PC-3 (cell line): ENCODE data around the gene FAM107B. TPM values are rescaled to one million over a fixed set of nuclear protein-coding genes. Genes with fewer than 3 reads are reported as not detected.

Source experiments
- ATAC-seq: fragments of 200-7000 bp; cut with Tn5 transposase; 2 replicates; pipeline ENCODE4 v1.9.1; 2020; ENCODE audit warnings: mild to moderate bottlenecking, moderate library complexity
- BruUV-seq: library from RNA; stranded (reverse); fragments of 400-500 nt; replicated peaks from 2 replicates; lab custom pipeline; 2021; lab: Mats Ljungman, UMichigan
- CTCF ChIA-PET: fragments of 300-600 bp; sonication (Branson Sonifier 250); formaldehyde crosslinking; loops from one replicate; lab custom pipeline; 2022; ENCODE audit warnings: antibody characterized with exemption; lab: Charles Lee
- POLR2A ChIA-PET: fragments of 300-600 bp; sonication (Branson Sonifier 250); formaldehyde crosslinking; loops from one replicate; lab custom pipeline; 2022; ENCODE audit warnings: antibody characterized with exemption; ENCODE audit not compliant: unreplicated experiment; lab: Charles Lee
- DNase-seq: peaks from one replicate; pipeline ENCODE4 v3.0.0-alpha.2; 2015
- H2AFZ ChIP-seq: fragments of 300-600 bp; sonication (generic); 2 replicates; pipeline ENCODE4 v1.6.0; 2016; ENCODE audit warnings: antibody characterized with exemption, low read length
- H3F3A ChIP-seq: fragments of 300-600 bp; sonication (generic); one replicate; pipeline ENCODE4 v1.6.0; 2017; ENCODE audit warnings: antibody characterized with exemption, low read length, control low read depth, mild to moderate bottlenecking; ENCODE audit not compliant: unreplicated experiment
- H3K27ac ChIP-seq: fragments of 300-600 bp; sonication (generic); 2 replicates; pipeline ENCODE4 v1.5.1; 2016; ENCODE audit warnings: mild to moderate bottlenecking, low read length
- H3K27me3 ChIP-seq: fragments of 300-600 bp; sonication (generic); 2 replicates; pipeline ENCODE4 v1.6.1; 2016; ENCODE audit warnings: low read length, mixed read lengths
- H3K36me3 ChIP-seq: fragments of 300-600 bp; sonication (generic); 2 replicates; pipeline ENCODE4 v1.6.1; 2016; ENCODE audit warnings: low read depth, mixed run types, low read length, mixed read lengths
- H3K4me1 ChIP-seq: fragments of 300-600 bp; sonication (generic); 2 replicates; pipeline ENCODE4 v1.5.1; 2016; ENCODE audit warnings: low read length; ENCODE audit not compliant: insufficient read depth
- H3K4me2 ChIP-seq: fragments of 300-600 bp; sonication (generic); 2 replicates; pipeline ENCODE4 v1.6.0; 2016; ENCODE audit warnings: low read length
- H3K4me3 ChIP-seq: fragments of 300-600 bp; sonication (generic); 2 replicates; pipeline ENCODE4 v1.5.1; 2016; ENCODE audit warnings: mild to moderate bottlenecking, low read length, mixed read lengths
- H3K79me2 ChIP-seq: fragments of 300-600 bp; sonication (generic); 2 replicates; pipeline ENCODE4 v1.6.1; 2017; ENCODE audit warnings: low read length, mixed read lengths
- H3K9ac ChIP-seq: fragments of 300-600 bp; sonication (generic); 2 replicates; pipeline ENCODE4 v1.6.0; 2016; ENCODE audit warnings: mild to moderate bottlenecking, low read length
- H3K9me2 ChIP-seq: fragments of 300-600 bp; sonication (generic); replicated peaks from 2 replicates; pipeline ENCODE4 v1.6.1; 2016; ENCODE audit warnings: mixed run types, low read length, mixed read lengths
- H3K9me3 ChIP-seq: fragments of 300-600 bp; sonication (generic); 2 replicates; pipeline ENCODE4 v1.6.1; 2016; ENCODE audit warnings: low read length, mixed read lengths
- H4K20me1 ChIP-seq: fragments of 300-600 bp; sonication (generic); 2 replicates; pipeline ENCODE4 v1.6.1; 2016; ENCODE audit warnings: low read length, mixed read lengths
- CTCF ChIP-seq: fragments of 300-600 bp; sonication (generic); conservative IDR thresholded peaks from 2 replicates; pipeline ENCODE4 v1.5.1; 2017; ENCODE audit warnings: antibody characterized with exemption, low read depth, mild to moderate bottlenecking, low read length
- EZH2 ChIP-seq: fragments of 300-600 bp; sonication (generic); IDR thresholded peaks from one replicate; pipeline ENCODE4 v1.6.1; 2017; ENCODE audit warnings: antibody characterized with exemption, mild to moderate bottlenecking, low read length; ENCODE audit not compliant: unreplicated experiment
- EZH2phosphoT487 ChIP-seq: fragments of 300-600 bp; sonication (generic); IDR thresholded peaks from 2 replicates; pipeline ENCODE4 v1.6.1; 2018; ENCODE audit warnings: mild to moderate bottlenecking, antibody characterized with exemption, low read length, borderline replicate concordance
- intact Hi-C: fragments of 100-400 bp; cut with micrococcal nuclease; formaldehyde crosslinking; loops from 2 replicates; pipeline ENCODE4 v1.9.0; 2023
- total RNA-seq: library from RNA; depleted of rRNA; stranded (reverse); fragments of >200 nt; gene quantifications from 2 replicates; pipeline ENCODE4 v1.2.3, GENCODE V29; 2014

Gene FAM107B
- total RNA-seq, 1 experiment from 2014 or later: 36.6 TPM

GRCh38 chr10:14613588-14613920, 161.1 kb downstream of the FAM107B start:
- no peaks in the 10 kb centered on the region for H3K27me3 ChIP-seq
- H3K79me2 ChIP-seq: no peaks in the 10 kb centered on the region
- H3K9me3 ChIP-seq: no peaks in the 10 kb centered on the region
- H2AFZ ChIP-seq: no peak overlapping the region
- peaks cover 6% of the 10 kb centered on the region; the same call in 1 of the 2 replicates for H3K4me1 ChIP-seq
- H3K36me3 ChIP-seq: no peaks in the 10 kb centered on the region
- no peaks in the 10 kb centered on the region for H3F3A ChIP-seq
- no peaks in the 10 kb centered on the region for H4K20me1 ChIP-seq
- DNase-seq (no peak), ATAC-seq (no peak)
- H3K4me2 ChIP-seq: no peak overlapping the region
- no TSS peak for BruUV-seq
- no peak for TF ChIP-seq CTCF
- no peak for TF ChIP-seq EZH2
- TF ChIP-seq EZH2phosphoT487: no peak
- no peak overlapping the region for H3K9ac ChIP-seq
- H3K27ac ChIP-seq: no peak overlapping the region
- ChIA-PET CTCF (no interaction called here), POLR2A (no interaction called here)
- no peak overlapping the region for H3K4me3 ChIP-seq
- H3K9me2 ChIP-seq: no peaks in the 10 kb centered on the region
- intact Hi-C loops: no loop called here

GRCh38 chr10:14612873-14613587, 161.7 kb downstream of the FAM107B start:
- TF ChIP-seq CTCF (no peak), EZH2 (no peak), EZH2phosphoT487 (no peak)
- no TSS peak for BruUV-seq
- ChIA-PET CTCF (no interaction called here), POLR2A (no interaction called here)
- Histone ChIP-seq H3K9ac (no peak overlapping the region), H3K36me3 (no peaks in the 10 kb centered on the region), H4K20me1 (no peaks in the 10 kb centered on the region), H3K4me2 (no peak overlapping the region), H3K79me2 (no peaks in the 10 kb centered on the region), H3K4me1 (peaks cover 4% of the 10 kb centered on the region; the same call in 1 of the 2 replicates), H3K27ac (no peak overlapping the region), H2AFZ (no peak overlapping the region), H3K9me2 (no peaks in the 10 kb centered on the region), H3F3A (no peaks in the 10 kb centered on the region), H3K27me3 (no peaks in the 10 kb centered on the region), H3K4me3 (no peak overlapping the region), H3K9me3 (no peaks in the 10 kb centered on the region)
- DNase-seq (no peak), ATAC-seq (no peak)
- intact Hi-C loops: no loop called here

GRCh38 chr10:14611968-14612693, 162.6 kb downstream of the FAM107B start:
- BruUV-seq: no TSS peak
- H3K27me3 ChIP-seq: no peaks in the 10 kb centered on the region
- intact Hi-C loops: no loop called here
- H3F3A ChIP-seq: no peaks in the 10 kb centered on the region
- ChIA-PET POLR2A (no interaction called here), CTCF (no interaction called here)
- no peak for TF ChIP-seq CTCF
- no peak for TF ChIP-seq EZH2phosphoT487
- TF ChIP-seq EZH2: no peak
- H3K4me2 ChIP-seq: no peak overlapping the region
- DNase-seq (no peak), ATAC-seq (no peak)
- no peak overlapping the region for H2AFZ ChIP-seq
- no peak overlapping the region for H3K4me3 ChIP-seq
- H3K27ac ChIP-seq: no peak overlapping the region
- no peaks in the 10 kb centered on the region for H4K20me1 ChIP-seq
- H3K4me1 ChIP-seq: no peaks in the 10 kb centered on the region
- H3K79me2 ChIP-seq: no peaks in the 10 kb centered on the region
- no peak overlapping the region for H3K9ac ChIP-seq
- no peaks in the 10 kb centered on the region for H3K9me2 ChIP-seq
- H3K36me3 ChIP-seq: no peaks in the 10 kb centered on the region
- H3K9me3 ChIP-seq: no peaks in the 10 kb centered on the region
